Panc1 (cell line): ENCODE data around the gene MTTP. TPM values are rescaled to one million over a fixed set of nuclear protein-coding genes. Genes with fewer than 3 reads are reported as not detected.

Source experiments
- ATAC-seq: fragments of 200-7000 bp; cut with Tn5 transposase; 2 replicates; pipeline ENCODE4 v1.9.1; 2020; ENCODE audit warnings: mild to moderate bottlenecking, moderate library complexity
- BruUV-seq: library from RNA; stranded (reverse); fragments of 400-500 nt; replicated peaks from 2 replicates; lab custom pipeline; 2021; lab: Mats Ljungman, UMichigan
- CTCF ChIA-PET: fragments of 300-600 bp; sonication (Branson Sonifier 250); formaldehyde crosslinking; loops from one replicate; lab custom pipeline; 2022; ENCODE audit warnings: antibody characterized with exemption; lab: Charles Lee
- POLR2A ChIA-PET: fragments of 300-600 bp; sonication (Branson Sonifier 250); formaldehyde crosslinking; loops from one replicate; lab custom pipeline; 2022; ENCODE audit warnings: antibody characterized with exemption; lab: Charles Lee
- DNase-seq: peaks from one replicate; pipeline ENCODE4 v3.0.0-alpha.2; 2010; ENCODE audit warnings: low read depth, low spot score
- H3K27ac ChIP-seq: 2 replicates; pipeline ENCODE4 v1.5.1; 2011; ENCODE audit warnings: mild to moderate bottlenecking, low read length, inconsistent platforms
- H3K27me3 ChIP-seq: fragments of 200-500 bp; sonication (Bioruptor generic); 2 replicates; pipeline ENCODE4 v1.6.0; 2014; ENCODE audit warnings: low read length, inconsistent platforms; ENCODE audit not compliant: control insufficient read depth, insufficient read depth
- H3K36me3 ChIP-seq: fragments of 200-500 bp; sonication (Bioruptor generic); 2 replicates; pipeline ENCODE4 v1.5.1; 2014; ENCODE audit warnings: inconsistent platforms, mild to moderate bottlenecking, low read length, moderate library complexity; ENCODE audit not compliant: control insufficient read depth, insufficient read depth
- H3K4me1 ChIP-seq: 2 replicates; pipeline ENCODE4 v1.5.1; 2011; ENCODE audit warnings: inconsistent platforms, mild to moderate bottlenecking, low read length, moderate library complexity; ENCODE audit not compliant: control insufficient read depth, insufficient read depth
- H3K4me3 ChIP-seq, 2 experiments: 2 replicates each; pipeline ENCODE4 v1.5.1; 2011 to 2012; ENCODE audit warnings: low read depth in 2 of 2, low read length in 2 of 2, mild to moderate bottlenecking in 2 of 2, inconsistent platforms in 1 of 2, moderate library complexity in 1 of 2
- H3K9me3 ChIP-seq: fragments of 200-500 bp; sonication (Bioruptor generic); 2 replicates; pipeline ENCODE4 v1.5.1; 2014; ENCODE audit warnings: low read depth, mild to moderate bottlenecking, inconsistent platforms, low read length, moderate library complexity; ENCODE audit not compliant: control insufficient read depth, insufficient read depth
- POLR2AphosphoS5 ChIP-seq: IDR thresholded peaks from 2 replicates; pipeline ENCODE4 v1.6.1; 2012; ENCODE audit warnings: mild to moderate bottlenecking, low read depth, low read length, moderate library complexity
- SIN3A ChIP-seq: IDR thresholded peaks from 2 replicates; pipeline ENCODE4 v1.6.1; 2012; ENCODE audit warnings: low read depth, mild to moderate bottlenecking, low read length, moderate library complexity, borderline replicate concordance; ENCODE audit not compliant: insufficient read depth
- TCF7L2 ChIP-seq: IDR thresholded peaks from 2 replicates; pipeline ENCODE4 v1.6.1; 2011; ENCODE audit warnings: mild to moderate bottlenecking, low read depth, low read length, inconsistent platforms
- in situ Hi-C: cut with HindIII; loops from 2 replicates; pipeline ENCODE4 v1.10.0; 2016; ENCODE audit warnings: low sequenced_read_pairs, low pct_unique_long_range_greater_than_20kb
- intact Hi-C: fragments of 100-400 bp; cut with micrococcal nuclease; formaldehyde crosslinking; loops from one replicate; pipeline ENCODE4 v1.10.0; 2022; ENCODE audit not compliant: unreplicated experiment
- total RNA-seq: library from RNA; stranded (reverse); gene quantifications from one replicate; pipeline ENCODE4 v1.2.1, GENCODE V29; 2021; ENCODE audit not compliant: unreplicated experiment
- TF ChIP-seq, protein P1 (sequence below), 2 experiments: IDR thresholded peaks; 2 replicates each; pipeline ENCODE4 v1.6.1; 2011 to 2012; ENCODE audit warnings: low read depth in 2 of 2, control low read depth in 1 of 2, low read length in 1 of 2, mild to moderate bottlenecking in 1 of 2, moderate library complexity in 1 of 2; ENCODE audit not compliant: insufficient read depth in 1 of 2
- TF ChIP-seq, protein P2 (sequence below): fragments of 450-650 bp; IDR thresholded peaks from 2 replicates; pipeline ENCODE4 v1.5.1; 2017; ENCODE audit warnings: mild to moderate bottlenecking

MTTP gene
- total RNA-seq, 1 experiment from 2014 or later: 0.26 TPM

DNA sequence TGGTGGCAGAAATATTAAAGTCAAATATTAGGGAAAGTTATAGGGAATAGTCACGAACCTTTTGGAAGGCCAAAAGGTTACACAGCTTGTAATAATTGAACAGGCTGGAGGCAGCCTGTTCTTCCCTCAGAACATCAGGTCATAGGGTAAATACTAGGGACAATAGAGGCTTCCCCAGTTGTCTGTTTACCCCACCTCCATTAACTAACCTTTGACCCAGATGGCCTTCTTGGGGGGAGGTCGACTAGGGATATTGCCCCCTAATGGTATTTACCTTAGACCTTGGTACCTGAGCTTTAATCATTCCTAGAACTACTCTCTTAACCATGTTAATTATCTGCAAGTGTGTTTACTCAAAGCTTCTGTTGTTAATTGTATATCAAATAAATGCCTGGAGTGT is 37.8 kb upstream of the MTTP start:
- intact Hi-C loops (no loop called here), in situ Hi-C loops (no loop called here)
- H3K36me3 ChIP-seq: no peaks in the 10 kb centered on the region
- no peaks in the 10 kb centered on the region for H3K9me3 ChIP-seq
- ChIA-PET CTCF (no interaction called here), POLR2A (no interaction called here)
- H3K27ac ChIP-seq: no peak overlapping the region
- TF ChIP-seq POLR2AphosphoS5 (no peak), SIN3A (no peak), TCF7L2 (no peak)
- TF ChIP-seq, protein P1, sequence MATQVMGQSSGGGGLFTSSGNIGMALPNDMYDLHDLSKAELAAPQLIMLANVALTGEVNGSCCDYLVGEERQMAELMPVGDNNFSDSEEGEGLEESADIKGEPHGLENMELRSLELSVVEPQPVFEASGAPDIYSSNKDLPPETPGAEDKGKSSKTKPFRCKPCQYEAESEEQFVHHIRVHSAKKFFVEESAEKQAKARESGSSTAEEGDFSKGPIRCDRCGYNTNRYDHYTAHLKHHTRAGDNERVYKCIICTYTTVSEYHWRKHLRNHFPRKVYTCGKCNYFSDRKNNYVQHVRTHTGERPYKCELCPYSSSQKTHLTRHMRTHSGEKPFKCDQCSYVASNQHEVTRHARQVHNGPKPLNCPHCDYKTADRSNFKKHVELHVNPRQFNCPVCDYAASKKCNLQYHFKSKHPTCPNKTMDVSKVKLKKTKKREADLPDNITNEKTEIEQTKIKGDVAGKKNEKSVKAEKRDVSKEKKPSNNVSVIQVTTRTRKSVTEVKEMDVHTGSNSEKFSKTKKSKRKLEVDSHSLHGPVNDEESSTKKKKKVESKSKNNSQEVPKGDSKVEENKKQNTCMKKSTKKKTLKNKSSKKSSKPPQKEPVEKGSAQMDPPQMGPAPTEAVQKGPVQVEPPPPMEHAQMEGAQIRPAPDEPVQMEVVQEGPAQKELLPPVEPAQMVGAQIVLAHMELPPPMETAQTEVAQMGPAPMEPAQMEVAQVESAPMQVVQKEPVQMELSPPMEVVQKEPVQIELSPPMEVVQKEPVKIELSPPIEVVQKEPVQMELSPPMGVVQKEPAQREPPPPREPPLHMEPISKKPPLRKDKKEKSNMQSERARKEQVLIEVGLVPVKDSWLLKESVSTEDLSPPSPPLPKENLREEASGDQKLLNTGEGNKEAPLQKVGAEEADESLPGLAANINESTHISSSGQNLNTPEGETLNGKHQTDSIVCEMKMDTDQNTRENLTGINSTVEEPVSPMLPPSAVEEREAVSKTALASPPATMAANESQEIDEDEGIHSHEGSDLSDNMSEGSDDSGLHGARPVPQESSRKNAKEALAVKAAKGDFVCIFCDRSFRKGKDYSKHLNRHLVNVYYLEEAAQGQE (IDR thresholded peaks at IDR 0.05; ENCODE audit: insufficient read depth in 1 of 2, low read depth in 2 of 2, low read length in 1 of 2): no peak
- TF ChIP-seq, protein P2, sequence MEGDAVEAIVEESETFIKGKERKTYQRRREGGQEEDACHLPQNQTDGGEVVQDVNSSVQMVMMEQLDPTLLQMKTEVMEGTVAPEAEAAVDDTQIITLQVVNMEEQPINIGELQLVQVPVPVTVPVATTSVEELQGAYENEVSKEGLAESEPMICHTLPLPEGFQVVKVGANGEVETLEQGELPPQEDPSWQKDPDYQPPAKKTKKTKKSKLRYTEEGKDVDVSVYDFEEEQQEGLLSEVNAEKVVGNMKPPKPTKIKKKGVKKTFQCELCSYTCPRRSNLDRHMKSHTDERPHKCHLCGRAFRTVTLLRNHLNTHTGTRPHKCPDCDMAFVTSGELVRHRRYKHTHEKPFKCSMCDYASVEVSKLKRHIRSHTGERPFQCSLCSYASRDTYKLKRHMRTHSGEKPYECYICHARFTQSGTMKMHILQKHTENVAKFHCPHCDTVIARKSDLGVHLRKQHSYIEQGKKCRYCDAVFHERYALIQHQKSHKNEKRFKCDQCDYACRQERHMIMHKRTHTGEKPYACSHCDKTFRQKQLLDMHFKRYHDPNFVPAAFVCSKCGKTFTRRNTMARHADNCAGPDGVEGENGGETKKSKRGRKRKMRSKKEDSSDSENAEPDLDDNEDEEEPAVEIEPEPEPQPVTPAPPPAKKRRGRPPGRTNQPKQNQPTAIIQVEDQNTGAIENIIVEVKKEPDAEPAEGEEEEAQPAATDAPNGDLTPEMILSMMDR: no peak
- no peak for DNase-seq
- BruUV-seq: no TSS peak
- H3K4me3 ChIP-seq: no peak overlapping the region
- no peaks in the 10 kb centered on the region for H3K27me3 ChIP-seq
- ATAC-seq: no peak
- H3K4me1 ChIP-seq: no peaks in the 10 kb centered on the region

DNA sequence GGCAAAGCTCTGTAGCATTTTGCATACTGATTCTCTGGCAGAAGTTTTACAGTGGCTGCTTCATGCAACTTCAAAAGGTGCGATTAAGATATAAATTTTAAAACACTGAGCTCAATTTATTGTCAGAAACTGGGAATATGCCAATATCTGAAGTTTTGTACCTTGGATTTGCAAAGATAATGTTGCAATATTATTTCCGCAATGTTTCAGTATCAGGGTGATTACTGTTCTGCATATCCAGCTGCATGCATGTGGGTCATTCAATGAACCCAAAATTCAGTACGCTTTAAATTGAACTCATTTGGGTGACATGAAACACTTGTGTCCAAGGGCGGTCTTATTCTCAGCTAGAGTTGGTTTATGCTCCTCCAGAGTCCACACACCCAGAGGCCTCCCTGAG is 37.0 kb upstream of the MTTP start:
- POLR2A ChIA-PET: no interaction called here
- ATAC-seq (no peak), DNase-seq (no peak)
- no peaks in the 10 kb centered on the region for H3K4me1 ChIP-seq
- intact Hi-C loops: no loop called here
- H3K4me3 ChIP-seq: no peak overlapping the region
- H3K27ac ChIP-seq: no peak overlapping the region
- H3K9me3 ChIP-seq: no peaks in the 10 kb centered on the region
- no peaks in the 10 kb centered on the region for H3K36me3 ChIP-seq
- no TSS peak for BruUV-seq
- CTCF ChIA-PET: no interaction called here
- no peaks in the 10 kb centered on the region for H3K27me3 ChIP-seq
- in situ Hi-C loops: no loop called here
- TF ChIP-seq TCF7L2 (no peak), SIN3A (no peak), POLR2AphosphoS5 (no peak)

DNA sequence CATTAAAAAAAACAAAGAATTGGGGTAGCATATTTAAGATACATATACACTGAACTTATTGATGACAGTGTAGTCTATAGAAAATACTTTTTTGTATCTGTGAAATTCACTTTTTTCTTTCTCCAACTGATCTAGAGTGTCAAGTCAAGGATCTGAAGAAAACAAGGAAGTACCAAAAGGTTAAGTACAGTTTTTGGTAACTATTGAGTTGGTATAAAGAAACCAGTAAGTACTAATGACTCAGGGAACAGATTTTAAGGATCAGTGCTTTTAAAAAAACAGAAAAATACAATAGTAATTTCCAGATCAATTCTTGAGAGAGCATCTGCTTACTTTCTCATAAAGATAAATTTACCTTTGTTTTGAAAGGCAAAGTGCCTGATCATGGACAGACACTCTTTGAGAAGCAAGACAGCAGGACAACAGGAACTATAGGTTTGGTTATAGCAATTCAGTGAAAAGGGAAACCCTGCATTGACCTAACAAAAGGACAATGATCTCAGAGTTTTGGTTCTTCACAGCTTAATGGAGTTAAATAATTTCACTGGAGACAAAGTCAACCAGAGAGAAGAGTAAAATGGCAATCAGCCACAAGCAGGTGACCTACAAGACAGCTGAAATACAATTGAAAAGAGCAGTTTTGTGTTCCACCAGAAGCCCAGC is 34.2 kb upstream of the MTTP start:
- Histone ChIP-seq H3K36me3 (no peaks in the 10 kb centered on the region), H3K27ac (no peak overlapping the region), H3K9me3 (no peaks in the 10 kb centered on the region), H3K4me3 (no peak overlapping the region), H3K27me3 (no peaks in the 10 kb centered on the region), H3K4me1 (no peaks in the 10 kb centered on the region)
- BruUV-seq: no TSS peak
- POLR2A ChIA-PET: no interaction called here
- CTCF ChIA-PET: no interaction called here
- no peak for DNase-seq
- intact Hi-C loops: no loop called here
- TF ChIP-seq, protein P2: no peak
- TF ChIP-seq TCF7L2 (no peak), POLR2AphosphoS5 (no peak), SIN3A (no peak)
- TF ChIP-seq, protein P1 (IDR thresholded peaks at IDR 0.05; ENCODE audit: insufficient read depth in 1 of 2, low read depth in 2 of 2, low read length in 1 of 2): no peak
- in situ Hi-C loops: no loop called here
- no peak for ATAC-seq
